HepG2 (cell line): ENCODE data around the gene KRABD2.

Experiments used
- CAMTA2 ChIP-seq: sonication (generic); formaldehyde crosslinking; IDR thresholded peaks from 2 replicates; pipeline ENCODE4 v1.4.0; 2020; ENCODE audit warnings: mild to moderate bottlenecking, missing genetic modification reagents, borderline replicate concordance
- CEBPB ChIP-seq: IDR thresholded peaks from 2 replicates; pipeline ENCODE4 v1.6.1; 2011; ENCODE audit warnings: low read depth, low read length, improper control_type of control experiment, borderline replicate concordance
- DDIT3 ChIP-seq: sonication (generic); formaldehyde crosslinking; IDR thresholded peaks from 2 replicates; pipeline ENCODE4 v1.4.0; 2020; ENCODE audit warnings: mild to moderate bottlenecking, missing genetic modification reagents
- FOSL2 ChIP-seq: sonication (generic); formaldehyde crosslinking; IDR thresholded peaks from 2 replicates; pipeline ENCODE4 v1.4.0; 2020; ENCODE audit warnings: missing genetic modification reagents
- FOXA3 ChIP-seq: IDR thresholded peaks from 2 replicates; pipeline ENCODE4 v1.6.1; 2016; ENCODE audit warnings: missing genetic modification reagents, missing compliant biosample characterization
- FOXP1 ChIP-seq, 2 experiments: fragments of 450-650 bp in 1 of 2; IDR thresholded peaks; 2 replicates each; pipeline ENCODE4 v1.6.1; 2017 to 2018; ENCODE audit warnings: antibody characterized with exemption in 1 of 2
- GATAD2A ChIP-seq: IDR thresholded peaks from 2 replicates; pipeline ENCODE4 v1.6.1; 2016
- HDAC2 ChIP-seq: sonication (generic); formaldehyde crosslinking; IDR thresholded peaks from 2 replicates; pipeline ENCODE4 v1.4.0; 2020; ENCODE audit warnings: missing genetic modification reagents
- IKZF5 ChIP-seq: IDR thresholded peaks from 2 replicates; pipeline ENCODE4 v1.6.1; 2018; ENCODE audit warnings: missing genetic modification reagents, mild to moderate bottlenecking, missing compliant biosample characterization
- KAT7 ChIP-seq: IDR thresholded peaks from 2 replicates; pipeline ENCODE4 v1.6.1; 2018; ENCODE audit warnings: borderline replicate concordance, missing compliant biosample characterization
- KDM2A ChIP-seq: sonication (generic); formaldehyde crosslinking; IDR thresholded peaks from 2 replicates; pipeline ENCODE4 v1.4.0; 2020; ENCODE audit warnings: low read depth, missing genetic modification reagents, borderline replicate concordance
- KLF6 ChIP-seq: IDR thresholded peaks from 2 replicates; pipeline ENCODE4 v1.8.0; 2016; ENCODE audit warnings: missing biosample characterization, missing genetic modification reagents
- LCORL ChIP-seq, 2 experiments: fragments of 450-650 bp in 1 of 2; sonication (generic) in 1 of 2; formaldehyde crosslinking in 1 of 2; IDR thresholded peaks; 2 replicates each; pipeline versions ENCODE4 v1.5.0 to v1.6.1; 2017 to 2020; ENCODE audit warnings: antibody characterized with exemption in 1 of 2, missing genetic modification reagents in 1 of 2
- MED1 ChIP-seq: sonication (generic); formaldehyde crosslinking; IDR thresholded peaks from 2 replicates; pipeline ENCODE4 v1.4.0; 2020; ENCODE audit warnings: missing genetic modification reagents
- MEIS1 ChIP-seq: sonication (generic); formaldehyde crosslinking; IDR thresholded peaks from 2 replicates; pipeline ENCODE4 v1.9.0; 2021; ENCODE audit warnings: mild to moderate bottlenecking, missing genetic modification reagents, moderate library complexity, borderline replicate concordance
- MIXL1 ChIP-seq: IDR thresholded peaks from 2 replicates; pipeline ENCODE4 v1.6.1; 2016
- NCOA2 ChIP-seq: sonication (generic); formaldehyde crosslinking; IDR thresholded peaks from 2 replicates; pipeline ENCODE4 v1.8.0; 2022; ENCODE audit warnings: inconsistent platforms
- NFIC ChIP-seq: IDR thresholded peaks from 2 replicates; pipeline ENCODE4 v1.6.1; 2012; ENCODE audit warnings: mild to moderate bottlenecking, low read length, inconsistent platforms
- PREB ChIP-seq: sonication (generic); formaldehyde crosslinking; IDR thresholded peaks from 2 replicates; pipeline ENCODE4 v1.4.0; 2020; ENCODE audit warnings: missing genetic modification reagents
- RAD51 ChIP-seq: fragments of 450-650 bp; IDR thresholded peaks from 2 replicates; pipeline ENCODE4 v1.6.1; 2016; ENCODE audit warnings: borderline replicate concordance
- SALL1 ChIP-seq: sonication (generic); formaldehyde crosslinking; IDR thresholded peaks from 2 replicates; pipeline ENCODE4 v1.8.0; 2022; ENCODE audit warnings: mild to moderate bottlenecking, missing genetic modification reagents
- TCF7 ChIP-seq: sonication (generic); IDR thresholded peaks from 2 replicates; pipeline ENCODE4 v1.6.1; 2016; ENCODE audit warnings: antibody characterized with exemption, low read depth
- ZBTB25 ChIP-seq: IDR thresholded peaks from 2 replicates; pipeline ENCODE4 v1.6.1; 2018; ENCODE audit warnings: missing genetic modification reagents
- ZBTB42 ChIP-seq: sonication (generic); formaldehyde crosslinking; IDR thresholded peaks from 2 replicates; pipeline ENCODE4 v1.5.0; 2020; ENCODE audit warnings: mild to moderate bottlenecking, missing genetic modification reagents
- ZFP36L1 ChIP-seq: sonication (generic); formaldehyde crosslinking; IDR thresholded peaks from 2 replicates; pipeline ENCODE4 v1.8.0; 2022; ENCODE audit warnings: mild to moderate bottlenecking, missing genetic modification reagents, moderate library complexity
- ZGPAT ChIP-seq: IDR thresholded peaks from 2 replicates; pipeline ENCODE4 v1.6.1; 2016; ENCODE audit warnings: mild to moderate bottlenecking
- ZNF12 ChIP-seq: sonication (generic); formaldehyde crosslinking; IDR thresholded peaks from 2 replicates; pipeline ENCODE4 v1.5.0; 2020; ENCODE audit warnings: missing genetic modification reagents
- ZNF431 ChIP-seq: sonication (generic); formaldehyde crosslinking; IDR thresholded peaks from 2 replicates; pipeline ENCODE4 v1.9.0; 2022; ENCODE audit warnings: missing genetic modification reagents, low read depth, mild to moderate bottlenecking, borderline replicate concordance
- ZNF619 ChIP-seq: sonication (generic); formaldehyde crosslinking; IDR thresholded peaks from 2 replicates; pipeline ENCODE4 v1.4.0; 2020; ENCODE audit warnings: mild to moderate bottlenecking, missing genetic modification reagents

The KRABD2 gene

GRCh38 chr17:8417806-8418205, 41.3 kb upstream of the KRABD2 start (continued):
- TF ChIP-seq ZBTB25 (CRISPR knock-in tag) = peak; percentile 81
- TF ChIP-seq KLF6 = peak; percentile 87
- TF ChIP-seq CAMTA2 = no peak
- 0 out of 2 replicates have a peak, but pooled peaks have one; percentile 66 for TF ChIP-seq KAT7 (CRISPR knock-in tag)
- 0 out of 2 replicates have a peak, but pooled peaks have one; percentile 29 for TF ChIP-seq ZNF12
- peak; percentile 39; the same call in 1 of the 2 replicates for TF ChIP-seq MED1
- TF ChIP-seq LCORL (IDR thresholded peaks at IDR 0.05) = no peak
- 0 out of 2 replicates have a peak, but pooled peaks have one; percentile 49 for TF ChIP-seq LCORL (CRISPR knock-in tag; IDR thresholded peaks at IDR 0.05)
- TF ChIP-seq TCF7 = peak; percentile 72
- peak; percentile 94 for TF ChIP-seq GATAD2A (CRISPR knock-in tag)
- TF ChIP-seq CEBPB = peak; percentile 84
- TF ChIP-seq NFIC = 0 out of 2 replicates have a peak, but pooled peaks have one; percentile 30
- TF ChIP-seq IKZF5 (CRISPR knock-in tag) = peak; percentile 74; the same call in 1 of the 2 replicates
- TF ChIP-seq ZGPAT (CRISPR knock-in tag) = peak; percentile 69; the same call in 1 of the 2 replicates
- TF ChIP-seq MEIS1 (CRISPR knock-in tag) = no peak
- 0 out of 2 replicates have a peak, but pooled peaks have one; percentile 34 for TF ChIP-seq KDM2A (CRISPR knock-in tag)
- TF ChIP-seq ZNF619 (CRISPR knock-in tag) = no peak
- 0 out of 2 replicates have a peak, but pooled peaks have one; percentile 15 for TF ChIP-seq MIXL1 (CRISPR knock-in tag)
- TF ChIP-seq RAD51 = no peak
- peak; percentile 76 for TF ChIP-seq FOSL2
- 0 out of 2 replicates have a peak, but pooled peaks have one; percentile 16 for TF ChIP-seq HDAC2 (CRISPR knock-in tag)
- TF ChIP-seq PREB (CRISPR knock-in tag) = no peak
- TF ChIP-seq DDIT3 (CRISPR knock-in tag) = no peak
- no peak for TF ChIP-seq ZNF431 (CRISPR knock-in tag)
- TF ChIP-seq NCOA2 (CRISPR knock-in tag) = peak; percentile 60; the same call in 1 of the 2 replicates
- TF ChIP-seq ZBTB42 (CRISPR knock-in tag) = no peak
- peak; percentile 93 for TF ChIP-seq FOXA3
- TF ChIP-seq ZFP36L1 (CRISPR knock-in tag) = 0 out of 2 replicates have a peak, but pooled peaks have one; percentile 54
- peak; percentile 67 for TF ChIP-seq SALL1 (CRISPR knock-in tag)
- no peak for TF ChIP-seq FOXP1 (IDR thresholded peaks at IDR 0.05)
- TF ChIP-seq FOXP1 (CRISPR knock-in tag; IDR thresholded peaks at IDR 0.05) = peak; percentile 89
